GM20000 (cell line): ENCODE measurements around the gene FBN2.

Experiments
- DNase-seq: peaks from one replicate; pipeline ENCODE4 v3.0.0; 2012; ENCODE audit warnings: low spot score
- TF ChIP-seq, protein P1 (sequence below): IDR thresholded peaks from 2 replicates; pipeline ENCODE4 v1.5.1; 2012; ENCODE audit warnings: mild to moderate bottlenecking, control low read depth; ENCODE audit errors: extremely low read depth, missing control alignments

Gene FBN2

DNA sequence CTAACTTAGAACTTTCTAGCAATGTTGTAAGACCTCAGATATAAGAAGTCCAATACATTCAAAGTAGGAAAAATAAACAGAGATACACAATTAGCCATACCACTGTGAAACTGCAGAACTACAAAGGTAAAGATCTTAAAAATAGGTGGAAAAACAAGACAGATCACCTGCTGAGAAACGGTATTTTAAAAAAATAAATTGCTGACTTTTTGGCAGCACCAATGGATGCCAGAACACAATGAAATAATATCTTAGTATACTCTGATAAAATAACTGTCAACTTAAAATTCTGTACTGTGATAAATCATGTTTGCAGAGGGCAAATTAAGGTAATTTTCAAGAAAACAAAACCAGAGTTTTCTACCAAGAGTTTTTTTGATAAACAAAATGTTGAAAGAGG is 138.9 kb downstream of the FBN2 start:
- DNase-seq: no peak

DNA sequence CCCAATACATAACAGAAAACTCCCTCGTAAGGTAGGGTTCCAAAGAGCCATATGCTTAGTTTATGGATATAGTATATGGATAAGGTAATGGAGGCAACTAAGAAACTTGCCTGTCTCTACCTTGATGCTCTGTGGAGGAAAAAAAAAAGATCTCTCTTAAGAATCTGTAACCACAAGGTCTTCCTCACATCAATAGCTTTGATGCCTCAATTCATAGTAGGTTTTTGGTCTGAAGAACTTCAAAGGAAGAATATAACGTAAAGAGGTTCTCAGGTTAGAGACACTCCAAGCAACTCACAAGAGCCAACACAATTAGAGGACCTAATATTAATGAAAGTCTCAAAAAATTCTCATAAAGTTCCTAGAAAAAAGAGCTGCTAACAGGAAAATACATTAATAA is 140.2 kb downstream of the FBN2 start:
- DNase-seq: no peak
- TF ChIP-seq, protein P1, sequence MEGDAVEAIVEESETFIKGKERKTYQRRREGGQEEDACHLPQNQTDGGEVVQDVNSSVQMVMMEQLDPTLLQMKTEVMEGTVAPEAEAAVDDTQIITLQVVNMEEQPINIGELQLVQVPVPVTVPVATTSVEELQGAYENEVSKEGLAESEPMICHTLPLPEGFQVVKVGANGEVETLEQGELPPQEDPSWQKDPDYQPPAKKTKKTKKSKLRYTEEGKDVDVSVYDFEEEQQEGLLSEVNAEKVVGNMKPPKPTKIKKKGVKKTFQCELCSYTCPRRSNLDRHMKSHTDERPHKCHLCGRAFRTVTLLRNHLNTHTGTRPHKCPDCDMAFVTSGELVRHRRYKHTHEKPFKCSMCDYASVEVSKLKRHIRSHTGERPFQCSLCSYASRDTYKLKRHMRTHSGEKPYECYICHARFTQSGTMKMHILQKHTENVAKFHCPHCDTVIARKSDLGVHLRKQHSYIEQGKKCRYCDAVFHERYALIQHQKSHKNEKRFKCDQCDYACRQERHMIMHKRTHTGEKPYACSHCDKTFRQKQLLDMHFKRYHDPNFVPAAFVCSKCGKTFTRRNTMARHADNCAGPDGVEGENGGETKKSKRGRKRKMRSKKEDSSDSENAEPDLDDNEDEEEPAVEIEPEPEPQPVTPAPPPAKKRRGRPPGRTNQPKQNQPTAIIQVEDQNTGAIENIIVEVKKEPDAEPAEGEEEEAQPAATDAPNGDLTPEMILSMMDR: no peak

More for the DNA sequence above, 138.9 kb downstream of the FBN2 start:
- TF ChIP-seq, protein P1: no peak

DNA sequence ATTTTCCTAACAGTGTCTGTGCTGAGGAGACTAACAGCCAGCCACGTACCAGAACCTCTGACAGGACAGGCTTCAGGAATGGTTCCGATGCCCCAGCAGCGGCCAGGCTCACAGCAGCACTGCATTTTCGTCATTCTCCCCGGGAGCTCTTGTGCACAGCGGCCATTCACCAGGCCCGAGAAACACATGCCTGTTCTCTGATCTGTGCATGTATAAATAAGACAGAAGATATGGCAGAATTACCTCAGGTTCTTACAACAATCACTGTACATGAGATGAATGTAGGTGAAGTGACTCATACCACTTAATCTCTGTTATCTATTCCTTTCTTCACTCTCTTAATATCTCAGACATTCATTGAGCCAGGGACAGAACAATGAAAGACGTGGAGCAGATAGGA is 143.0 kb downstream of the FBN2 start:
- no peak for DNase-seq
- TF ChIP-seq, protein P1: no peak

DNA sequence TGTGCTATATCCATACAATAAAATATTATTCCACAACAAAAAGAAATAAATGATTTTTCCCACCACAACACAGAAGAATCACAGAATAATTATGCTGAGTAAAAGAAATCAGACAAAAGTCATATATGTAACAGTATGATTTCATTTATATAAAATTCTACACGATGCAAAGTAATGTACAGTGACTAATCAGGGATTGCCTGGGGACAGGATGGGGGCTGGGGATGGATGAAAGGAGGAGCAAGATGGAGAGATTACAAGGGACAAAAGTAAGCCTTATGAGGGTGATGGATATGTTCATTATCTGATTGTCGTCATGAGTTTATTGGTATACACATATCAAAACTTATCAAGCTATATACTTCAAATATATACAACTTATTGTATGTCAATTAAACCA is 154.0 kb downstream of the FBN2 start:
- DNase-seq: no peak
- TF ChIP-seq, protein P1: no peak

DNA sequence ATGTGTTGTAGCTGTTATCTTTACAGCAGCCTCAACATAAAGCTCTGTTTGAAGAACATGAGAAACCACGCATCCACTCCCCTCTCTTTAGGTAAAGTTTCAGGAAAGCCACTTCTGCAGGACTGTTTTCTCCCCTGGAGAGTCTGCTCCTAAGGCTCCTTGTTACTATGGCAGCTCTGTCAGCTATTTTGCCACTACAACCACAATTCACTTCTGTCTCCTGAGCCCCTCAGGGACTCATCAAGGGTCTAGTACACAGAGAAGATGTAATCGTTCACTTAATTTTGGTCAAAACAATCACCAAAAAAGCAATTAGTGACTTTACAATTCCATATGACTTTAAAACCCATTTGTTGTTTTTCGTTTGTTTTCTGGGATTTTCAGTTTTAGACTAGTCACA is 157.7 kb downstream of the FBN2 start:
- DNase-seq: no peak
- TF ChIP-seq, protein P1: no peak

DNA sequence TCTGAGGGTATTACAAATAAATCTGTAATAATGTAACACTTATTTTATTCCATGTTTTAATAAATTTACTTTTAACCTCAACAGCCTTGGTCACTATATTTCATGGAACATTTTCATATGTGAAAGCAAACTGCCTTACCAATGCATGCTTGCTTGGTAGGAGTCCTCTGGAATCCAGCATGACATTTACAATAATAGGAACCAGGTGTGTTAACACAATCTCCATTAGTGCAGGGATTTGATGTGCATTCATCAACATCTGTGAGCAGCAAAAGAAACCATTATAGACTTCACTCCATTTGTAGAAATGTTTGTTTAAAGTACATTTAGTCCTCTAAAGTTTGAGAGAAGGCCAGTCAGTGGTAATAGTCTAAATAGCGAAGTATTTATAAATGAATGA is 159.4 kb downstream of the FBN2 start:
- TF ChIP-seq, protein P1: no peak
- DNase-seq: no peak

DNA sequence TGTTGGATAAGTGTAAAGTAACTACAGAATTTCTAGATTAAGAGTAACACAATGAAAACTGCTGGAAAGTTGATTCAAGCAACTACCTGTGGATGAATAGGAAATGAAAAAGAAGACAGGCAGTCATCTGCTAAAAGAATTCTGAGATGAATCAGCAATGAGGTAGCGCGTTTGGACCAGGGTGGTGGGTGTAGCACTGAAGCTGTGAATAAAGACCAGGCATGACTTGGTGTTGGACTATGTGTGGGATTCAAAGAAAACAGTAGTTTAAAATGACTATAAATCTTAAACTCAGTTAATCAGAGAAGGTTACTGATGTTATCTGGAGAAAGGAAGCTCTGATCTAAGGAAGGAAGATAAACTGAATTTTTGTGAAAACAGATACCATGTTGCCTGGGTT is 159.8 kb downstream of the FBN2 start:
- TF ChIP-seq, protein P1: no peak
- DNase-seq: no peak
